Neural crest cell (in vitro differentiated cells): Measurements from ENCODE around the gene CTNNA3. TPM values are rescaled to one million over a fixed set of nuclear protein-coding genes. Genes with fewer than 3 reads are reported as not detected.

Experiments used
- DNase-seq: peaks from one replicate; pipeline ENCODE4 v3.0.0; 2021; ENCODE audit warnings: low read depth, mixed read lengths, low spot score
- H3K27ac Mint-ChIP-seq: one replicate; pipeline ENCODE4 v1.8.0; 2021; ENCODE audit warnings: mild to moderate bottlenecking, mixed read lengths; ENCODE audit not compliant: unreplicated experiment
- H3K27me3 Mint-ChIP-seq: 2 replicates; pipeline ENCODE4 v1.8.0; 2021; ENCODE audit warnings: low read depth, mild to moderate bottlenecking, mixed read lengths
- H3K36me3 Mint-ChIP-seq: 2 replicates; pipeline ENCODE4 v1.8.0; 2021; ENCODE audit warnings: low read depth, mild to moderate bottlenecking, mixed read lengths
- H3K4me1 Mint-ChIP-seq: 2 replicates; pipeline ENCODE4 v1.8.0; 2021; ENCODE audit warnings: mixed read lengths
- H3K4me3 Mint-ChIP-seq: one replicate; pipeline ENCODE4 v1.8.0; 2021; ENCODE audit warnings: mild to moderate bottlenecking, mixed read lengths
- H3K9me3 Mint-ChIP-seq: 2 replicates; pipeline ENCODE4 v1.8.0; 2021; ENCODE audit warnings: mixed read lengths
- CTCF ChIP-seq: fragments of 200-600 bp; sonication (generic); conservative IDR thresholded peaks from 2 replicates; pipeline ENCODE4 v1.5.0; 2021; ENCODE audit warnings: antibody characterized with exemption, mild to moderate bottlenecking
- total RNA-seq: library from RNA; stranded (reverse); gene quantifications from 2 replicates; pipeline ENCODE4 v1.2.1, GENCODE V29; 2021

The CTNNA3 gene
- total RNA-seq, 1 donor from 2014 or later = 4.7 TPM

- Mint-ChIP-seq H3K4me1 (no peaks in the 10 kb centered on the region), H3K36me3 (no peaks in the 10 kb centered on the region), H3K27ac (no peak overlapping the region), H3K9me3 (no peaks in the 10 kb centered on the region), H3K27me3 (no peaks in the 10 kb centered on the region), H3K4me3 (no peak overlapping the region)
- DNase-seq = no peak
- TF ChIP-seq CTCF = no peak
These were observed 1024.9 kb downstream of the CTNNA3 start for GRCh38 chr10:66671064-66671463.

- Mint-ChIP-seq H3K27ac (no peak overlapping the region), H3K4me3 (no peak overlapping the region), H3K36me3 (peaks cover 3% of the 10 kb centered on the region), H3K27me3 (no peaks in the 10 kb centered on the region), H3K4me1 (no peaks in the 10 kb centered on the region), H3K9me3 (peaks cover 3% of the 10 kb centered on the region)
- no peak for DNase-seq
- no peak for TF ChIP-seq CTCF
These were observed 1039.5 kb downstream of the CTNNA3 start for GRCh38 chr10:66656499-66656898.

GRCh38 chr10:66654861-66655260 lies 1041.1 kb downstream of the CTNNA3 start:
- no peak overlapping the region for H3K27ac Mint-ChIP-seq
- peaks cover 3% of the 10 kb centered on the region for H3K36me3 Mint-ChIP-seq
- H3K4me3 Mint-ChIP-seq = no peak overlapping the region
- H3K27me3 Mint-ChIP-seq = no peaks in the 10 kb centered on the region
- H3K4me1 Mint-ChIP-seq = no peaks in the 10 kb centered on the region
- no peak for TF ChIP-seq CTCF
- peaks cover 3% of the 10 kb centered on the region for H3K9me3 Mint-ChIP-seq
- DNase-seq = no peak

- Mint-ChIP-seq H3K27ac (no peak overlapping the region), H3K4me1 (no peaks in the 10 kb centered on the region), H3K27me3 (no peaks in the 10 kb centered on the region), H3K4me3 (no peak overlapping the region), H3K9me3 (peaks cover 3% of the 10 kb centered on the region), H3K36me3 (peaks cover 7% of the 10 kb centered on the region)
- DNase-seq = no peak
- TF ChIP-seq CTCF = no peak
These were observed 1044.5 kb downstream of the CTNNA3 start for GRCh38 chr10:66651308-66652082.

- H3K27me3 Mint-ChIP-seq = no peaks in the 10 kb centered on the region
- H3K4me1 Mint-ChIP-seq = no peaks in the 10 kb centered on the region
- DNase-seq = no peak
- peaks cover 7% of the 10 kb centered on the region for H3K36me3 Mint-ChIP-seq
- H3K9me3 Mint-ChIP-seq = peaks cover 3% of the 10 kb centered on the region
- H3K4me3 Mint-ChIP-seq = no peak overlapping the region
- no peak overlapping the region for H3K27ac Mint-ChIP-seq
- no peak for TF ChIP-seq CTCF
These were observed 1046.4 kb downstream of the CTNNA3 start for GRCh38 chr10:66649626-66650025.
